Neural cell (in vitro differentiated cells): Measurements from ENCODE around the gene YLPM1. TPM values are rescaled to one million over a fixed set of nuclear protein-coding genes. Genes with fewer than 3 reads are reported as not detected.

ENCODE experiments used
- H2AFZ ChIP-seq: fragments of 200-600, 300-800 bp; sonication (generic), shearing (Covaris generic); 2 replicates; pipeline ENCODE4 v1.6.0; 2014; ENCODE audit warnings: low read depth, mild to moderate bottlenecking, antibody characterized with exemption, low read length, moderate library complexity
- H3F3A ChIP-seq: fragments of 200-600 bp; shearing (Covaris generic); 2 replicates; pipeline ENCODE4 v1.6.1; 2016; ENCODE audit warnings: mild to moderate bottlenecking, moderate library complexity, mixed read lengths, antibody characterized with exemption, low read length; ENCODE audit not compliant: insufficient read depth, poor library complexity, severe bottlenecking
- H3K27ac ChIP-seq: fragments of 200-600, 300-800 bp; sonication (generic), shearing (Covaris generic); 2 replicates; pipeline ENCODE4 v1.5.1; 2014; ENCODE audit warnings: mild to moderate bottlenecking, low read length, moderate library complexity
- H3K27me3 ChIP-seq: fragments of 300-800, 200-600 bp; sonication (generic), shearing (Covaris generic); 2 replicates; pipeline ENCODE4 v1.6.0; 2014; ENCODE audit warnings: mild to moderate bottlenecking, low read depth, low read length, moderate library complexity; ENCODE audit not compliant: insufficient read depth
- H3K36me3 ChIP-seq: fragments of 300-800, 200-600 bp; sonication (generic), shearing (Covaris generic); 2 replicates; pipeline ENCODE4 v1.5.1; 2014; ENCODE audit warnings: mild to moderate bottlenecking, antibody characterized with exemption, low read length, moderate library complexity; ENCODE audit not compliant: insufficient read depth
- H3K4me2 ChIP-seq: fragments of 300-800, 200-600 bp; sonication (generic), shearing (Covaris generic); 2 replicates; pipeline ENCODE4 v1.6.0; 2014; ENCODE audit warnings: mild to moderate bottlenecking, low read length
- H3K4me3 ChIP-seq: fragments of 300-800, 200-600 bp; sonication (generic), shearing (Covaris generic); 2 replicates; pipeline ENCODE4 v1.5.1; 2014; ENCODE audit warnings: mild to moderate bottlenecking, low read length, moderate library complexity
- H3K79me2 ChIP-seq: fragments of 200-600 bp; shearing (Covaris generic); replicated peaks from 2 replicates; pipeline ENCODE4 v1.6.0; 2014; ENCODE audit warnings: mild to moderate bottlenecking, low read length, moderate library complexity; ENCODE audit not compliant: insufficient read depth
- H3K9ac ChIP-seq: fragments of 300-800, 200-600 bp; sonication (generic), shearing (Covaris generic); 2 replicates; pipeline ENCODE4 v1.6.1; 2016; ENCODE audit warnings: mild to moderate bottlenecking, low read length, mixed read lengths
- H3K9me2 ChIP-seq: fragments of 200-600 bp; shearing (Covaris generic); 2 replicates; pipeline ENCODE4 v1.6.1; 2016; ENCODE audit warnings: mild to moderate bottlenecking, low read length, mixed read lengths; ENCODE audit not compliant: insufficient read depth
- H3K9me3 ChIP-seq: fragments of 200-600, 300-800 bp; sonication (generic), shearing (Covaris generic); 2 replicates; pipeline ENCODE4 v1.6.1; 2016; ENCODE audit warnings: mild to moderate bottlenecking, mixed run types, low read length, moderate library complexity, mixed read lengths
- H4K20me1 ChIP-seq: fragments of 200-600 bp; shearing (Covaris generic); 2 replicates; pipeline ENCODE4 v1.6.1; 2016; ENCODE audit warnings: mild to moderate bottlenecking, mixed run types; ENCODE audit not compliant: insufficient read depth
- EP300 ChIP-seq: fragments of 450-650 bp; conservative IDR thresholded peaks from 2 replicates; pipeline ENCODE4 v1.6.1; 2014; ENCODE audit warnings: antibody characterized with exemption, mild to moderate bottlenecking, moderate library complexity; ENCODE audit not compliant: poor library complexity, severe bottlenecking
- EZH2 ChIP-seq: fragments of 200-600, 300-800 bp; shearing (Covaris generic), sonication (generic); IDR thresholded peaks from 2 replicates; pipeline ENCODE4 v1.6.1; 2014; ENCODE audit warnings: antibody characterized with exemption, low read length, borderline replicate concordance, mild to moderate bottlenecking; ENCODE audit not compliant: insufficient read depth, poor library complexity, severe bottlenecking
- MXI1 ChIP-seq: fragments of 450-650 bp; conservative IDR thresholded peaks from 2 replicates; pipeline ENCODE4 v1.6.1; 2014; ENCODE audit warnings: antibody characterized with exemption, mild to moderate bottlenecking; ENCODE audit not compliant: poor library complexity, severe bottlenecking
- POLR2AphosphoS5 ChIP-seq: IDR thresholded peaks from 2 replicates; pipeline ENCODE4 v1.6.1; 2012
- RAD21 ChIP-seq: fragments of 450-650 bp; conservative IDR thresholded peaks from 2 replicates; pipeline ENCODE4 v1.6.1; 2014; ENCODE audit warnings: antibody characterized with exemption, mild to moderate bottlenecking, moderate library complexity
- REST ChIP-seq: IDR thresholded peaks from 2 replicates; pipeline ENCODE4 v1.6.1; 2012; ENCODE audit warnings: borderline replicate concordance
- SMC3 ChIP-seq: fragments of 450-650 bp; conservative IDR thresholded peaks from 2 replicates; pipeline ENCODE4 v1.6.1; 2014; ENCODE audit warnings: antibody characterized with exemption, mild to moderate bottlenecking, moderate library complexity; ENCODE audit not compliant: poor library complexity
- TAF1 ChIP-seq: IDR thresholded peaks from 2 replicates; pipeline ENCODE4 v1.6.1; 2012; ENCODE audit warnings: low read depth
- polyA plus RNA-seq: library from polyadenylated mRNA; depleted of rRNA; stranded (reverse); fragments of >200 nt; gene quantifications from 2 replicates; pipeline ENCODE4 v1.2.3, GENCODE V29; 2014
- TF ChIP-seq, protein P1 (sequence below): fragments of 450-650 bp; IDR thresholded peaks from 2 replicates; pipeline ENCODE4 v1.5.1; 2014; ENCODE audit warnings: antibody characterized with exemption, mild to moderate bottlenecking, moderate library complexity; ENCODE audit not compliant: poor library complexity, severe bottlenecking

Gene YLPM1
- polyA plus RNA-seq, 1 donor from 2014 or later, result 63.4 TPM

GRCh38 chr14:74867673-74868072 lies 104.6 kb downstream of the YLPM1 start:
- Histone ChIP-seq H3K9me2 (no peaks in the 10 kb centered on the region), H3K9ac (no peak overlapping the region), H2AFZ (no peak overlapping the region), H3K27me3 (no peaks in the 10 kb centered on the region), H4K20me1 (no peaks in the 10 kb centered on the region), H3K4me3 (no peak overlapping the region), H3K79me2 (no peaks in the 10 kb centered on the region), H3K9me3 (no peaks in the 10 kb centered on the region), H3K4me2 (no peak overlapping the region), H3K27ac (no peak overlapping the region), H3F3A (no peaks in the 10 kb centered on the region), H3K36me3 (no peaks in the 10 kb centered on the region)
- TF ChIP-seq EP300 (no peak), POLR2AphosphoS5 (no peak), REST (no peak), SMC3 (no peak), MXI1 (no peak), RAD21 (no peak), TAF1 (no peak)

DNA sequence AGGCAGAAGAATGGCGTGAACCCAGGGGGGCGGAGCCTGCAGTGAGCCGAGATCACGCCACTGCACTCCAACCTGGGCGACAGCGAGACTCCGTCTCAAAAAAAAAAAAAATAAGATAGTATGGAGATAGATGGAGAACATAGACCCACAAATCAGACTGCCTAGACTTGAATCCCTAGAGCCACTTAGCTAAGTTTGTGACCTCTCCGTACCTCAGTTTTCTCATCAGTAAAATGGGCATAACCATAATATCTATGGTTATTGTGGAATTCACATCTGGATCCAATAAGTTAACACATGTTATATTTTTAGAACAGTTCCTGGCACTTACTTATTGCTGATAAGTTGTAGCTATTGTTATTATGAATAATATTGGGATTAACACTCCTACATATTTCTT lies 105.6 kb downstream of the YLPM1 start:
- Histone ChIP-seq H3K9me2 (no peaks in the 10 kb centered on the region), H3F3A (no peaks in the 10 kb centered on the region), H3K4me3 (no peak overlapping the region), H2AFZ (no peak overlapping the region), H3K79me2 (no peaks in the 10 kb centered on the region), H3K36me3 (no peaks in the 10 kb centered on the region), H3K9ac (no peak overlapping the region), H4K20me1 (no peaks in the 10 kb centered on the region), H3K27ac (no peak overlapping the region), H3K9me3 (no peaks in the 10 kb centered on the region), H3K4me2 (no peak overlapping the region), H3K27me3 (no peaks in the 10 kb centered on the region)
- TF ChIP-seq TAF1 (no peak), MXI1 (no peak), SMC3 (no peak), REST (no peak), EP300 (no peak), EZH2 (no peak), RAD21 (no peak), POLR2AphosphoS5 (no peak)
- TF ChIP-seq, protein P1, sequence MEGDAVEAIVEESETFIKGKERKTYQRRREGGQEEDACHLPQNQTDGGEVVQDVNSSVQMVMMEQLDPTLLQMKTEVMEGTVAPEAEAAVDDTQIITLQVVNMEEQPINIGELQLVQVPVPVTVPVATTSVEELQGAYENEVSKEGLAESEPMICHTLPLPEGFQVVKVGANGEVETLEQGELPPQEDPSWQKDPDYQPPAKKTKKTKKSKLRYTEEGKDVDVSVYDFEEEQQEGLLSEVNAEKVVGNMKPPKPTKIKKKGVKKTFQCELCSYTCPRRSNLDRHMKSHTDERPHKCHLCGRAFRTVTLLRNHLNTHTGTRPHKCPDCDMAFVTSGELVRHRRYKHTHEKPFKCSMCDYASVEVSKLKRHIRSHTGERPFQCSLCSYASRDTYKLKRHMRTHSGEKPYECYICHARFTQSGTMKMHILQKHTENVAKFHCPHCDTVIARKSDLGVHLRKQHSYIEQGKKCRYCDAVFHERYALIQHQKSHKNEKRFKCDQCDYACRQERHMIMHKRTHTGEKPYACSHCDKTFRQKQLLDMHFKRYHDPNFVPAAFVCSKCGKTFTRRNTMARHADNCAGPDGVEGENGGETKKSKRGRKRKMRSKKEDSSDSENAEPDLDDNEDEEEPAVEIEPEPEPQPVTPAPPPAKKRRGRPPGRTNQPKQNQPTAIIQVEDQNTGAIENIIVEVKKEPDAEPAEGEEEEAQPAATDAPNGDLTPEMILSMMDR, result no peak
